IMR-90 (cell line): ENCODE measurements around the gene CLK2. TPM values are rescaled to one million over a fixed set of nuclear protein-coding genes. Genes with fewer than 3 reads are reported as not detected.

Source experiments
- ATAC-seq: fragments of 200-7000 bp; cut with Tn5 transposase; 2 replicates; pipeline ENCODE4 v1.9.1; 2020; ENCODE audit warnings: low read depth, mild to moderate bottlenecking, moderate library complexity
- BruUV-seq: library from RNA; stranded (reverse); fragments of 400-500 nt; replicated peaks from 2 replicates; lab custom pipeline; 2021; lab: Mats Ljungman, UMichigan
- CTCF ChIA-PET: fragments of 300-600 bp; formaldehyde crosslinking; extraction: SDS; loops from one replicate; lab custom pipeline; 2021; ENCODE audit warnings: antibody characterized with exemption; lab: Yijun Ruan, JAX
- POLR2A ChIA-PET: fragments of 300-600 bp; sonication (Branson Sonifier 250); formaldehyde crosslinking; loops from one replicate; lab custom pipeline; 2022; ENCODE audit warnings: antibody characterized with exemption; ENCODE audit not compliant: unreplicated experiment; lab: Charles Lee
- DNase-seq: peaks from one replicate; pipeline ENCODE4 v3.0.0; 2013
- H2AFZ ChIP-seq: replicated peaks from 2 replicates; pipeline ENCODE3; 2013; ENCODE audit warnings: low read length, mild to moderate bottlenecking; ENCODE audit not compliant: poor library complexity
- H2AK5ac ChIP-seq: 2 replicates; pipeline ENCODE4 v1.6.1; 2013; ENCODE audit warnings: low read depth, low read length, inconsistent platforms
- H2AK9ac ChIP-seq: replicated peaks from 2 replicates; pipeline ENCODE3; 2013; ENCODE audit warnings: mild to moderate bottlenecking, low read depth, low read length, moderate library complexity; ENCODE audit not compliant: poor library complexity
- H2BK120ac ChIP-seq: 2 replicates; pipeline ENCODE4 v1.6.1; 2013; ENCODE audit warnings: low read depth, low read length, inconsistent platforms
- H2BK15ac ChIP-seq: 3 replicates; pipeline ENCODE4 v1.6.1; 2013; ENCODE audit warnings: low read depth, low read length, inconsistent platforms
- H2BK20ac ChIP-seq: 2 replicates; pipeline ENCODE4 v1.6.1; 2013; ENCODE audit warnings: low read depth, mild to moderate bottlenecking, inconsistent platforms, low read length, moderate library complexity
- H2BK5ac ChIP-seq: 2 replicates; pipeline ENCODE4 v1.6.1; 2013; ENCODE audit warnings: mild to moderate bottlenecking, low read depth, low read length, inconsistent platforms; ENCODE audit not compliant: poor library complexity, severe bottlenecking
- H3K14ac ChIP-seq: replicated peaks from 2 replicates; pipeline ENCODE4 v1.6.1; 2013; ENCODE audit warnings: low read depth, low read length, inconsistent platforms
- H3K18ac ChIP-seq: 2 replicates; pipeline ENCODE4 v1.6.1; 2013; ENCODE audit warnings: low read depth, low read length, control low read depth
- H3K23ac ChIP-seq: 2 replicates; pipeline ENCODE4 v1.6.1; 2013; ENCODE audit warnings: low read depth, low read length, inconsistent platforms
- H3K27ac ChIP-seq: 2 replicates; pipeline ENCODE4 v1.5.1; 2013; ENCODE audit warnings: mild to moderate bottlenecking, control low read depth, low read length; ENCODE audit not compliant: insufficient read depth
- H3K27me3 ChIP-seq: 2 replicates; pipeline ENCODE4 v1.6.1; 2013; ENCODE audit warnings: low read length; ENCODE audit not compliant: control insufficient read depth, insufficient read depth
- H3K36me3 ChIP-seq: 2 replicates; pipeline ENCODE4 v1.6.1; 2013; ENCODE audit warnings: low read length, mixed read lengths; ENCODE audit not compliant: control insufficient read depth, insufficient read depth
- H3K4ac ChIP-seq: 2 replicates; pipeline ENCODE4 v1.6.1; 2013; ENCODE audit warnings: low read depth, low read length, inconsistent platforms
- H3K4me1 ChIP-seq: 2 replicates; pipeline ENCODE4 v1.6.1; 2013; ENCODE audit warnings: low read length, mixed read lengths; ENCODE audit not compliant: control insufficient read depth, insufficient read depth
- H3K4me2 ChIP-seq: 2 replicates; pipeline ENCODE4 v1.6.1; 2013; ENCODE audit warnings: low read depth, mild to moderate bottlenecking, control low read depth, low read length, moderate library complexity
- H3K4me3 ChIP-seq: 2 replicates; pipeline ENCODE4 v1.5.1; 2013; ENCODE audit warnings: low read depth, mild to moderate bottlenecking, control low read depth, low read length, moderate library complexity; ENCODE audit not compliant: insufficient read depth
- H3K56ac ChIP-seq: 2 replicates; pipeline ENCODE4 v1.6.1; 2013; ENCODE audit warnings: low read length, inconsistent platforms; ENCODE audit not compliant: insufficient read depth; ENCODE audit errors: extremely low read depth
- H3K79me1 ChIP-seq, 2 experiments: 2 replicates each; pipeline ENCODE4 v1.6.1; 2013; ENCODE audit warnings: low read length in 2 of 2, inconsistent platforms in 1 of 2, low read depth in 1 of 2
- H3K9ac ChIP-seq: 2 replicates; pipeline ENCODE4 v1.6.1; 2013; ENCODE audit warnings: low read depth, low read length, control low read depth
- H3K9me1 ChIP-seq: 2 replicates; pipeline ENCODE4 v1.6.1; 2013; ENCODE audit warnings: low read length, inconsistent platforms; ENCODE audit not compliant: insufficient read depth
- H3K9me3 ChIP-seq: 2 replicates; pipeline ENCODE4 v1.6.1; 2013; ENCODE audit warnings: low read length; ENCODE audit not compliant: control insufficient read depth, insufficient read depth
- H4K20me1 ChIP-seq: 2 replicates; pipeline ENCODE4 v1.6.1; 2013; ENCODE audit warnings: low read length, inconsistent platforms; ENCODE audit not compliant: insufficient read depth
- H4K5ac ChIP-seq: 2 replicates; pipeline ENCODE4 v1.6.1; 2013; ENCODE audit warnings: mild to moderate bottlenecking, low read depth, low read length, control low read depth
- H4K8ac ChIP-seq, 2 experiments: 2 replicates each; pipeline ENCODE4 v1.6.1; 2013; ENCODE audit warnings: low read depth in 2 of 2, low read length in 2 of 2, control low read depth in 1 of 2, inconsistent platforms in 1 of 2
- H4K91ac ChIP-seq: 2 replicates; pipeline ENCODE4 v1.6.1; 2013; ENCODE audit warnings: low read depth, low read length, inconsistent platforms; ENCODE audit not compliant: insufficient read depth
- BHLHE40 ChIP-seq: fragments of 150-350 bp; IDR thresholded peaks from 2 replicates; pipeline ENCODE4 v1.6.1; 2016; ENCODE audit warnings: mild to moderate bottlenecking, low read depth, low read length
- CEBPB ChIP-seq: IDR thresholded peaks from 2 replicates; pipeline ENCODE4 v1.6.1; 2012; ENCODE audit warnings: low read depth, low read length, improper control_type of control experiment
- CHD1 ChIP-seq: IDR thresholded peaks from 2 replicates; pipeline ENCODE4 v1.6.1; 2012; ENCODE audit warnings: low read depth, low read length, improper control_type of control experiment
- MAZ ChIP-seq: IDR thresholded peaks from 2 replicates; pipeline ENCODE4 v1.6.1; 2012; ENCODE audit warnings: low read depth, mild to moderate bottlenecking, low read length, improper control_type of control experiment, moderate library complexity, borderline replicate concordance
- MXI1 ChIP-seq: IDR thresholded peaks from 2 replicates; pipeline ENCODE4 v1.6.1; 2012; ENCODE audit warnings: low read depth, mild to moderate bottlenecking, low read length, moderate library complexity, borderline replicate concordance
- RAD21 ChIP-seq: IDR thresholded peaks from 2 replicates; pipeline ENCODE4 v1.6.1; 2012; ENCODE audit warnings: low read length, improper control_type of control experiment
- RCOR1 ChIP-seq: IDR thresholded peaks from 2 replicates; pipeline ENCODE4 v1.6.1; 2012; ENCODE audit warnings: mild to moderate bottlenecking, low read length, improper control_type of control experiment; ENCODE audit not compliant: insufficient replicate concordance
- SMC3 ChIP-seq: fragments of 150-350 bp; IDR thresholded peaks from 2 replicates; pipeline ENCODE4 v1.6.1; 2016; ENCODE audit warnings: low read depth, mild to moderate bottlenecking, antibody characterized with exemption, low read length, moderate library complexity
- USF2 ChIP-seq: fragments of 150-350 bp; IDR thresholded peaks from 2 replicates; pipeline ENCODE4 v1.6.1; 2017; ENCODE audit warnings: mild to moderate bottlenecking, antibody characterized with exemption, low read length, low read depth
- WGBS, 2 experiments: methylation state at CpG; one replicate each; pipeline versions ENCODE4 v1.1.5 to v1.1.7; 2013; ENCODE audit warnings: missing lambda C conversion rate in 2 of 2; ENCODE audit not compliant: insufficient read length in 1 of 2; ENCODE audit errors: extremely low coverage in 2 of 2; 5-methylcytosine and 5-hydroxymethylcytosine counted together
- dilution Hi-C: fragments of 300-500 bp; cut with HindIII; formaldehyde crosslinking; loops from one replicate; pipeline ENCODE4 v1.14.3; 2018; ENCODE audit warnings: low sequenced_read_pairs; ENCODE audit not compliant: unreplicated experiment
- in situ Hi-C: fragments of 300-500 bp; cut with MboI; formaldehyde crosslinking; loops from 3 replicates; pipeline ENCODE4 v1.14.3; 2019; ENCODE audit warnings: low sequenced_read_pairs, inconsistent platforms, mixed read lengths
- intact Hi-C: fragments of 100-400 bp; cut with micrococcal nuclease; formaldehyde crosslinking; loops from 2 replicates; pipeline ENCODE4 v1.10.0; 2022
- polyA plus RNA-seq, 3 experiments: library from polyadenylated mRNA; depleted of rRNA; stranded (reverse); fragments of >200 nt; gene quantifications; 2 replicates each; pipeline ENCODE4 v1.2.3, GENCODE V29; 2012; ENCODE audit warnings: low replicate concordance in 1 of 3
- total RNA-seq: library from RNA; depleted of rRNA; stranded (reverse); fragments of >200 nt; gene quantifications from 2 replicates; pipeline ENCODE4 v1.2.3, GENCODE V29; 2012

Gene CLK2
- total and polyA plus RNA-seq, 2 of the 4 experiments (the other 2 are of a cell fraction) = 19.7 to 61.2 TPM

DNA sequence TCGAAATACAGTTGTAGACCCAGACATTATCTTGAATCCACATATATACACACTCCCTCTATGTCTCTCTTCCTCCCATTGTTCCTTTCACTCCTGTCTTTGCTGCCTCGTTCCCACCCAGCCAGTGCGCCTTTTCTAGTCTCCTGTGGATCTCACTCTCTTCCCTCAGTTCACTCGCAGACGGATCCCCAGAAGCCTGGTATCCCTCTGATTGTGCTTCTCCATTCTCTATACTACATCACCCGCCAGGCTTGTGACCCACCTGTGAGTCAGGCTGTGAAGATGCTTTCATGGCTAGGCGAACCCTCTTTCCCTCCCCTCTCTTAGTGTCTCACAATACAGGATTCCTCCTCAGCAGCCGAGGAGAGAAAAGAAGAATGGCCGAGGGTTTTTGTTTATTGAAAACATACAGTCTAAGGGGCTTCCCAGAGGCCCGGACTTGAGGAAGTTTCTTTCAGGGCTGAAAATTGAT is 5.4 kb upstream of the CLK2 start:
- H2BK15ac ChIP-seq = no peak overlapping the region
- ChIA-PET POLR2A (no interaction called here), CTCF (no interaction called here)
- no peak overlapping the region for H3K18ac ChIP-seq
- H2AK9ac ChIP-seq = no peak overlapping the region
- H3K4me1 ChIP-seq = peaks cover 1% of the 10 kb centered on the region
- no peak overlapping the region for H3K14ac ChIP-seq
- dilution Hi-C loops = no loop called here
- no peak overlapping the region for H3K27ac ChIP-seq
- no peak for ATAC-seq
- no peak overlapping the region for H3K23ac ChIP-seq
- no peak overlapping the region for H2BK5ac ChIP-seq
- no peak overlapping the region for H3K4me3 ChIP-seq
- peaks cover 5% of the 10 kb centered on the region for H3K9me1 ChIP-seq
- H3K4ac ChIP-seq = no peak overlapping the region
- DNase-seq = peak; percentile 14
- no peak overlapping the region for H2BK120ac ChIP-seq
- H4K8ac ChIP-seq = no peak overlapping the region
- in situ Hi-C loops = loop anchor here (5.0 kb wide), 1 partner anchor 39 kb away; no protein-coding TSS in a partner anchor
- peaks cover 0 to 12% of the 10 kb centered on the region in 2 experiments; a peak in 2 of 4 replicates for H3K79me1 ChIP-seq
- no peaks in the 10 kb centered on the region; the same call in 1 of the 2 replicates for H4K20me1 ChIP-seq
- no peak overlapping the region for H2BK20ac ChIP-seq
- no TSS peak for BruUV-seq
- TF ChIP-seq BHLHE40 (no peak), CEBPB (no peak), RAD21 (no peak), SMC3 (no peak), USF2 (no peak), RCOR1 (no peak), CHD1 (no peak), MAZ (no peak), MXI1 (no peak)
- H3K27me3 ChIP-seq = no peaks in the 10 kb centered on the region
- H3K36me3 ChIP-seq = no peaks in the 10 kb centered on the region
- intact Hi-C loops = loop anchor here (5.0 kb wide), 1 partner anchor 314 kb away; no protein-coding TSS in a partner anchor
- H3K56ac ChIP-seq = no peak overlapping the region
- H4K5ac ChIP-seq = no peak overlapping the region
- no peak overlapping the region for H2AFZ ChIP-seq
- H3K9ac ChIP-seq = no peak overlapping the region
- H3K4me2 ChIP-seq = peak overlapping the region; percentile 23; the same call in 1 of the 2 replicates
- WGBS, 2 experiments = 50% methylated on average over 4 of the region's 10 CpGs; no CpG with 5 or more reads in 1 of the 2 experiments
- H4K91ac ChIP-seq = no peak overlapping the region
- no peaks in the 10 kb centered on the region for H3K9me3 ChIP-seq
- no peak overlapping the region for H2AK5ac ChIP-seq
